SK-N-SH treated with all-trans-retinoic acid at 6 μM for 48 hours (cell line): ENCODE data around the gene GNL2.

Experiments used
- ARNTL ChIP-seq: fragments of 450-650 bp; formaldehyde crosslinking; IDR thresholded peaks from 2 replicates; pipeline ENCODE4 v1.5.0; 2020; ENCODE audit warnings: low read depth, mild to moderate bottlenecking, moderate library complexity, borderline replicate concordance
- ESRRG ChIP-seq: fragments of 250-450 bp; sonication (Bioruptor Pico); IDR thresholded peaks from 2 replicates; pipeline ENCODE4 v1.6.1; 2021; ENCODE audit warnings: mild to moderate bottlenecking
- GLIS3 ChIP-seq: fragments of 250-450 bp; sonication (Bioruptor Pico); IDR thresholded peaks from 2 replicates; pipeline ENCODE4 v1.5.0; 2020; ENCODE audit warnings: mild to moderate bottlenecking, moderate library complexity
- POU6F1 ChIP-seq: fragments of 250-450 bp; sonication (Bioruptor Pico); IDR thresholded peaks from 2 replicates; pipeline ENCODE4 v1.8.0; 2021; ENCODE audit warnings: low read depth, mild to moderate bottlenecking, moderate library complexity, borderline replicate concordance
- PPARA ChIP-seq: fragments of 250-450 bp; sonication (Bioruptor Pico); IDR thresholded peaks from 2 replicates; pipeline ENCODE4 v1.5.0; 2020; ENCODE audit warnings: mild to moderate bottlenecking, borderline replicate concordance
- RARB ChIP-seq: fragments of 250-450 bp; sonication (Bioruptor Pico); IDR thresholded peaks from 2 replicates; pipeline ENCODE4 v1.8.0; 2021; ENCODE audit warnings: mild to moderate bottlenecking, moderate library complexity
- SNAI2 ChIP-seq: fragments of 250-450 bp; sonication (Bioruptor Pico); IDR thresholded peaks from 2 replicates; pipeline ENCODE4 v1.5.0; 2020; ENCODE audit warnings: mild to moderate bottlenecking, moderate library complexity
- TSHZ2 ChIP-seq: fragments of 250-450 bp; sonication (Bioruptor Pico); IDR thresholded peaks from 2 replicates; pipeline ENCODE4 v1.5.0; 2020; ENCODE audit warnings: mild to moderate bottlenecking, moderate library complexity
- ZFP3 ChIP-seq: fragments of 250-450 bp; sonication (Bioruptor Pico); IDR thresholded peaks from 2 replicates; pipeline ENCODE4 v1.5.0; 2020; ENCODE audit warnings: mild to moderate bottlenecking, moderate library complexity
- ZFP30 ChIP-seq: fragments of 450-650 bp; formaldehyde crosslinking; IDR thresholded peaks from 2 replicates; pipeline ENCODE4 v1.5.0; 2022; ENCODE audit warnings: mild to moderate bottlenecking, moderate library complexity
- ZNF565 ChIP-seq: fragments of 450-650 bp; formaldehyde crosslinking; conservative IDR thresholded peaks from 2 replicates; pipeline ENCODE4 v1.5.0; 2020; ENCODE audit warnings: low read depth, mild to moderate bottlenecking, moderate library complexity
- TF ChIP-seq, protein P1 (sequence below): fragments of 250-450 bp; sonication (Bioruptor Pico); IDR thresholded peaks from 2 replicates; pipeline ENCODE4 v1.5.1; 2020; ENCODE audit warnings: low read depth, mild to moderate bottlenecking, moderate library complexity
- TF ChIP-seq, protein P2 (sequence below): fragments of 250-450 bp; sonication (Bioruptor Pico); IDR thresholded peaks from 2 replicates; pipeline ENCODE4 v1.8.0; 2020; ENCODE audit warnings: mild to moderate bottlenecking, moderate library complexity, borderline replicate concordance

- no peak for TF ChIP-seq ZFP30 (CRISPR knock-in tag)
- no peak for TF ChIP-seq ARNTL (CRISPR knock-in tag)
- no peak for TF ChIP-seq GLIS3 (CRISPR knock-in tag)
- no peak for TF ChIP-seq TSHZ2 (CRISPR knock-in tag)
- no peak for TF ChIP-seq POU6F1
- TF ChIP-seq, protein P1, sequence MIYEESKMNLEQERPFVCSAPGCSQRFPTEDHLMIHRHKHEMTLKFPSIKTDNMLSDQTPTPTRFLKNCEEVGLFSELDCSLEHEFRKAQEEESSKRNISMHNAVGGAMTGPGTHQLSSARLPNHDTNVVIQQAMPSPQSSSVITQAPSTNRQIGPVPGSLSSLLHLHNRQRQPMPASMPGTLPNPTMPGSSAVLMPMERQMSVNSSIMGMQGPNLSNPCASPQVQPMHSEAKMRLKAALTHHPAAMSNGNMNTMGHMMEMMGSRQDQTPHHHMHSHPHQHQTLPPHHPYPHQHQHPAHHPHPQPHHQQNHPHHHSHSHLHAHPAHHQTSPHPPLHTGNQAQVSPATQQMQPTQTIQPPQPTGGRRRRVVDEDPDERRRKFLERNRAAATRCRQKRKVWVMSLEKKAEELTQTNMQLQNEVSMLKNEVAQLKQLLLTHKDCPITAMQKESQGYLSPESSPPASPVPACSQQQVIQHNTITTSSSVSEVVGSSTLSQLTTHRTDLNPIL (CRISPR knock-in tag): no peak
- no peak for TF ChIP-seq ESRRG (CRISPR knock-in tag)
- TF ChIP-seq ZFP3 (CRISPR knock-in tag): no peak
- no peak for TF ChIP-seq ZNF565 (CRISPR knock-in tag)
- no peak for TF ChIP-seq PPARA
- TF ChIP-seq, protein P2, sequence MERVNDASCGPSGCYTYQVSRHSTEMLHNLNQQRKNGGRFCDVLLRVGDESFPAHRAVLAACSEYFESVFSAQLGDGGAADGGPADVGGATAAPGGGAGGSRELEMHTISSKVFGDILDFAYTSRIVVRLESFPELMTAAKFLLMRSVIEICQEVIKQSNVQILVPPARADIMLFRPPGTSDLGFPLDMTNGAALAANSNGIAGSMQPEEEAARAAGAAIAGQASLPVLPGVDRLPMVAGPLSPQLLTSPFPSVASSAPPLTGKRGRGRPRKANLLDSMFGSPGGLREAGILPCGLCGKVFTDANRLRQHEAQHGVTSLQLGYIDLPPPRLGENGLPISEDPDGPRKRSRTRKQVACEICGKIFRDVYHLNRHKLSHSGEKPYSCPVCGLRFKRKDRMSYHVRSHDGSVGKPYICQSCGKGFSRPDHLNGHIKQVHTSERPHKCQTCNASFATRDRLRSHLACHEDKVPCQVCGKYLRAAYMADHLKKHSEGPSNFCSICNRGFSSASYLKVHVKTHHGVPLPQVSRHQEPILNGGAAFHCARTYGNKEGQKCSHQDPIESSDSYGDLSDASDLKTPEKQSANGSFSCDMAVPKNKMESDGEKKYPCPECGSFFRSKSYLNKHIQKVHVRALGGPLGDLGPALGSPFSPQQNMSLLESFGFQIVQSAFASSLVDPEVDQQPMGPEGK (CRISPR knock-in tag): no peak
- no peak for TF ChIP-seq RARB (CRISPR knock-in tag)
- TF ChIP-seq SNAI2 (CRISPR knock-in tag): no peak
Measured at GRCh38 chr1:37553927-37554808, 41.6 kb downstream of the GNL2 start, which contains the start of gene SNIP1.
